CD4-positive, alpha-beta T cell (primary cell): ENCODE results near the gene GSTM5. TPM values are rescaled to one million over a fixed set of nuclear protein-coding genes. Genes with fewer than 3 reads are reported as not detected.
"Not testable (repeated sequence)": the region's sequence is repeated elsewhere in the genome, so short reads cannot be mapped to it uniquely, and the experiment has no call there.

Experiments used
- ATAC-seq: fragments of 200-7000 bp; cut with Tn5 transposase; one replicate; pipeline ENCODE4 v1.10.0; 2022; ENCODE audit warnings: mild to moderate bottlenecking; ENCODE audit not compliant: poor library complexity
- CTCF ChIA-PET: fragments of 350-600 bp; sonication (Branson Sonifier 250); formaldehyde crosslinking; loops from one replicate; lab custom pipeline; 2021; ENCODE audit warnings: antibody characterized with exemption, inconsistent platforms; lab: Charles Lee
- POLR2A ChIA-PET: fragments of 350-600 bp; sonication (Branson Sonifier 250); formaldehyde crosslinking; loops from one replicate; lab custom pipeline; 2021; ENCODE audit warnings: antibody characterized with exemption, inconsistent platforms; lab: Charles Lee
- DNase-seq, 14 experiments: peaks; one replicate each; pipeline ENCODE4 v3.0.0-alpha.2; 2013 to 2020; ENCODE audit warnings: mixed read lengths in 2 of 14
- H3K27ac ChIP-seq, 2 donors: one replicate each; pipeline versions ENCODE4 v1.5.1 to v1.7.0; 2013; ENCODE audit warnings: low read length in 2 of 2, low read depth in 1 of 2, mild to moderate bottlenecking in 1 of 2
- H3K27me3 ChIP-seq, 2 experiments: 1 replicate in 1 of 2; 2 replicates in 1 of 2; pipeline versions ENCODE4 v1.6.1 to v1.7.0; 2013; ENCODE audit warnings: low read length in 2 of 2, control low read depth in 1 of 2, mild to moderate bottlenecking in 1 of 2, moderate library complexity in 1 of 2; ENCODE audit not compliant: insufficient read depth in 2 of 2, control insufficient read depth in 1 of 2
- H3K36me3 ChIP-seq: one replicate; pipeline ENCODE4 v1.6.1; 2013; ENCODE audit warnings: low read length, control low read depth; ENCODE audit not compliant: insufficient read depth
- H3K4me1 ChIP-seq: one replicate; pipeline ENCODE4 v1.6.1; 2013; ENCODE audit warnings: low read length, control low read depth; ENCODE audit not compliant: insufficient read depth
- H3K4me3 ChIP-seq: one replicate; pipeline ENCODE4 v1.5.1; 2013; ENCODE audit warnings: mild to moderate bottlenecking, low read length, moderate library complexity
- H3K9me3 ChIP-seq, 2 experiments: 1 replicate in 1 of 2; 2 replicates in 1 of 2; pipeline versions ENCODE4 v1.6.1 to v1.7.0; 2013; ENCODE audit warnings: low read length in 2 of 2, mild to moderate bottlenecking in 2 of 2, control low read depth in 1 of 2, moderate library complexity in 1 of 2; ENCODE audit not compliant: control insufficient read depth in 1 of 2, insufficient read depth in 1 of 2
- H3K27ac Mint-ChIP-seq: one replicate; pipeline ENCODE4 v1.8.0; 2020; ENCODE audit warnings: mixed read lengths
- H3K27me3 Mint-ChIP-seq: one replicate; pipeline ENCODE4 v1.8.0; 2021; ENCODE audit warnings: mixed read lengths
- H3K36me3 Mint-ChIP-seq: one replicate; pipeline ENCODE4 v1.8.0; 2021; ENCODE audit warnings: low read depth, mixed read lengths
- H3K4me1 Mint-ChIP-seq: one replicate; pipeline ENCODE4 v1.8.0; 2021; ENCODE audit warnings: low read depth, mixed read lengths
- H3K4me3 Mint-ChIP-seq: one replicate; pipeline ENCODE4 v1.8.0; 2020; ENCODE audit warnings: mild to moderate bottlenecking, mixed read lengths
- H3K9me3 Mint-ChIP-seq: one replicate; pipeline ENCODE4 v1.8.0; 2020; ENCODE audit warnings: mixed read lengths
- CTCF ChIP-seq: fragments of 200-600 bp; IDR thresholded peaks from one replicate; pipeline ENCODE4 v1.8.0; 2022; ENCODE audit warnings: antibody characterized with exemption, mild to moderate bottlenecking
- intact Hi-C, 2 experiments: fragments of 100-400 bp; cut with DNase I in 1 of 2; cut with micrococcal nuclease in 1 of 2; formaldehyde crosslinking; loops; one replicate each; pipeline versions ENCODE4 v1.15.1 to v1.9.0; 2023 to 2025; cut with DNase I, micrococcal nuclease
- total RNA-seq, 174 experiments: library from RNA in 2 of 174; stranded (reverse) in 2 of 174; gene quantifications; one replicate each; pipeline ENCODE4 v1.2.3 and lab custom pipeline; 2021 to 2026

Gene GSTM5
- total RNA-seq, 2 experiments from 2014 or later, result 0.20 to 0.36 TPM

GRCh38 chr1:109689844-109690405, 22.1 kb upstream of the GSTM5 start:
- no peak for ATAC-seq
- no peak for TF ChIP-seq CTCF
- H3K4me1 ChIP-seq, result no peaks in the 10 kb centered on the region
- no peaks in the 10 kb centered on the region for H3K27me3 Mint-ChIP-seq
- H3K27ac Mint-ChIP-seq, result peak overlapping the region; percentile 51
- peak overlapping the region; percentile 95 for H3K4me3 Mint-ChIP-seq
- H3K9me3 Mint-ChIP-seq, result no peaks in the 10 kb centered on the region
- H3K36me3 ChIP-seq, result no peaks in the 10 kb centered on the region
- no peak for DNase-seq
- H3K9me3 ChIP-seq, result no peaks in the 10 kb centered on the region
- H3K4me3 ChIP-seq, result no peak overlapping the region
- no peak overlapping the region for H3K27ac ChIP-seq
- peaks cover 34% of the 10 kb centered on the region for H3K36me3 Mint-ChIP-seq
- no peaks in the 10 kb centered on the region for H3K27me3 ChIP-seq
- H3K4me1 Mint-ChIP-seq, result peaks cover 23% of the 10 kb centered on the region
- intact Hi-C loops, result loop anchor here (2.0 to 5.0 kb wide), 5 partner anchors 47 to 292 kb away; partner anchors contain the start of gene AHCYL1 (in 1 of the 2)
- ChIA-PET CTCF (no interaction called here), POLR2A (no interaction called here)

- no peak overlapping the region for H3K27ac ChIP-seq
- Mint-ChIP-seq H3K27ac (no peak overlapping the region), H3K4me1 (peaks cover 23% of the 10 kb centered on the region), H3K9me3 (no peaks in the 10 kb centered on the region), H3K4me3 (no peak overlapping the region), H3K27me3 (no peaks in the 10 kb centered on the region), H3K36me3 (peaks cover 50% of the 10 kb centered on the region)
- no peaks in the 10 kb centered on the region for H3K36me3 ChIP-seq
- no peaks in the 10 kb centered on the region for H3K4me1 ChIP-seq
- ChIA-PET POLR2A (no interaction called here), CTCF (no interaction called here)
- ATAC-seq (no peak), DNase-seq (no peak)
- no peak for TF ChIP-seq CTCF
- H3K4me3 ChIP-seq, result no peak overlapping the region
- intact Hi-C loops, result loop anchor here in 1 of 2 experiments (5.0 kb wide), 1 partner anchor 81 kb away; no protein-coding TSS in a partner anchor
- no peaks in the 10 kb centered on the region for H3K27me3 ChIP-seq
- no peaks in the 10 kb centered on the region for H3K9me3 ChIP-seq
These were observed 20.3 kb upstream of the GSTM5 start for GRCh38 chr1:109691759-109692158.

- H3K27me3 ChIP-seq, H3K4me1 Mint-ChIP-seq: not testable (repeated sequence)
These were observed 17.7 kb upstream of the GSTM5 start for GRCh38 chr1:109694400-109694799.

GRCh38 chr1:109695138-109695537, 16.9 kb upstream of the GSTM5 start:
- H3K4me3 Mint-ChIP-seq, result not testable (repeated sequence)

More at GRCh38 chr1:109694400-109694799, 17.7 kb upstream of the GSTM5 start:
- H3K27ac ChIP-seq, H3K4me1 ChIP-seq, H3K9me3 Mint-ChIP-seq, H3K27ac Mint-ChIP-seq, H3K27me3 Mint-ChIP-seq, ATAC-seq, H3K4me3 Mint-ChIP-seq, CTCF ChIA-PET, H3K36me3 ChIP-seq, DNase-seq, H3K9me3 ChIP-seq, H3K4me3 ChIP-seq, POLR2A ChIA-PET: not testable (repeated sequence)
- intact Hi-C loops, result loop anchor here in 1 of 2 experiments (5.0 kb wide), 1 partner anchor 78 kb away; no protein-coding TSS in a partner anchor
- peaks cover 57% of the 10 kb centered on the region for H3K36me3 Mint-ChIP-seq

More at GRCh38 chr1:109695138-109695537, 16.9 kb upstream of the GSTM5 start:
- ATAC-seq, H3K27me3 Mint-ChIP-seq, POLR2A ChIA-PET, H3K9me3 Mint-ChIP-seq, H3K27ac Mint-ChIP-seq, H3K36me3 ChIP-seq, H3K9me3 ChIP-seq, DNase-seq, H3K4me1 Mint-ChIP-seq, intact Hi-C loops, H3K4me1 ChIP-seq, H3K4me3 ChIP-seq, CTCF ChIA-PET, H3K27ac ChIP-seq, H3K27me3 ChIP-seq: not testable (repeated sequence)
- H3K36me3 Mint-ChIP-seq, result peaks cover 50% of the 10 kb centered on the region
